Lower leg skin (tissue), 3 donors: ENCODE results near the gene CPS1.

Source experiments
- CTCF ChIP-seq, 3 donors: fragments of 450-650 bp; IDR thresholded peaks; one replicate each; pipeline ENCODE4 v1.5.1; 2016; ENCODE audit warnings: antibody characterized with exemption in 3 of 3, mild to moderate bottlenecking in 3 of 3, moderate library complexity in 2 of 3
- POLR2A ChIP-seq, 2 donors: fragments of 450-650 bp; IDR thresholded peaks; one replicate each; pipeline ENCODE4 v1.6.1; 2016 to 2017; ENCODE audit warnings: antibody characterized with exemption in 2 of 2, mild to moderate bottlenecking in 1 of 2, moderate library complexity in 1 of 2

GRCh38 chr2:210713122-210713521 is 156.7 kb downstream of the CPS1 start:
- TF ChIP-seq POLR2A (IDR thresholded peaks at IDR 0.05) (no peak), CTCF (IDR thresholded peaks at IDR 0.05) (no peak)
